ACC112 (cell line): ENCODE measurements around the gene AMTN.
"Not testable (repeated sequence)": the region's sequence is repeated elsewhere in the genome, so short reads cannot be mapped to it uniquely, and the experiment has no call there.

ENCODE experiments used
- H2AFZ ChIP-seq: fragments of 200-600 bp; sonication (generic); one replicate; pipeline ENCODE4 v1.6.0; 2017; ENCODE audit warnings: antibody characterized with exemption, low read length; ENCODE audit not compliant: unreplicated experiment
- H3K27ac ChIP-seq: fragments of 200-600 bp; sonication (generic); 2 replicates; pipeline ENCODE4 v1.5.1; 2014; ENCODE audit warnings: low read depth, mild to moderate bottlenecking, antibody characterized with exemption, low read length, moderate library complexity
- H3K27me3 ChIP-seq: fragments of 200-600 bp; sonication (generic); 2 replicates; pipeline ENCODE4 v1.6.1; 2014; ENCODE audit warnings: mild to moderate bottlenecking, antibody characterized with exemption, low read length, moderate library complexity, mixed read lengths; ENCODE audit not compliant: insufficient read depth
- H3K36me3 ChIP-seq: fragments of 200-600 bp; sonication (generic); 2 replicates; pipeline ENCODE4 v1.6.1; 2016; ENCODE audit warnings: mild to moderate bottlenecking, antibody characterized with exemption, low read length, moderate library complexity, mixed read lengths; ENCODE audit not compliant: insufficient read depth
- H3K4me1 ChIP-seq: fragments of 200-600 bp; sonication (generic); one replicate; pipeline ENCODE4 v1.6.1; 2016; ENCODE audit warnings: low read length, mixed read lengths; ENCODE audit not compliant: insufficient read depth, unreplicated experiment, control insufficient read depth
- H3K4me3 ChIP-seq: fragments of 200-600 bp; sonication (generic); 2 replicates; pipeline ENCODE4 v1.5.1; 2014; ENCODE audit warnings: mild to moderate bottlenecking, low read depth, low read length
- H3K79me2 ChIP-seq: fragments of 200-600 bp; sonication (generic); one replicate; pipeline ENCODE4 v1.6.0; 2016; ENCODE audit warnings: low read length; ENCODE audit not compliant: control insufficient read depth, unreplicated experiment, insufficient read depth

AMTN gene

GRCh38 chr4:70515367-70516250 lies 2.8 kb upstream of the AMTN start:
- H3K79me2 ChIP-seq = no peaks in the 10 kb centered on the region
- no peaks in the 10 kb centered on the region for H3K4me1 ChIP-seq
- H3K36me3 ChIP-seq = no peaks in the 10 kb centered on the region
- peaks cover 26% of the 10 kb centered on the region for H3K27me3 ChIP-seq
- no peak overlapping the region for H3K27ac ChIP-seq
- no peak overlapping the region for H2AFZ ChIP-seq
- no peak overlapping the region for H3K4me3 ChIP-seq

DNA sequence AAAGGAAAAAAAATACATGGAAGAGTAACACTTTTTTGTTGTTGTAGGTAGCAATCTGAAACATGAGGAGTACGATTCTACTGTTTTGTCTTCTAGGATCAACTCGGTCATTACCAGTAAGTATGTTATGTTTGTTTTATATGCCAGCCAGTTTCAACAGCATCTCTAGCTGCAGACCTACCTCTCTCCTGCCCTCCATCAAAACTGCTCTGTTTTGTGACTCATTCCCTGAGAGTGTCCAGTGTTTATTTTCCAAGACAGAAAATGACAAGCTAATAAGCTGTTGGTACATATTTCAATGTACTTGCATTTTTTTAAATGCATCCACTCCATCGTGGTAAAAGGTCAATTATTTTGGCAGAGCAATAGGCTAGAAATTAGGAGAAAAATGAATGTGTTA lies 347 bp downstream of the AMTN start:
- peaks cover 3% of the 10 kb centered on the region for H3K4me1 ChIP-seq
- H3K4me3 ChIP-seq = no peak overlapping the region
- no peaks in the 10 kb centered on the region for H3K36me3 ChIP-seq
- peaks cover 9% of the 10 kb centered on the region; the same call in 1 of the 2 replicates for H3K27me3 ChIP-seq
- H2AFZ ChIP-seq = no peak overlapping the region
- H3K79me2 ChIP-seq = no peaks in the 10 kb centered on the region
- H3K27ac ChIP-seq = no peak overlapping the region

GRCh38 chr4:70522626-70523025 lies 4.3 kb downstream of the AMTN start:
- H3K4me1 ChIP-seq = peaks cover 3% of the 10 kb centered on the region
- no peak overlapping the region for H3K4me3 ChIP-seq
- no peak overlapping the region for H3K27ac ChIP-seq
- no peak overlapping the region for H2AFZ ChIP-seq
- no peaks in the 10 kb centered on the region for H3K79me2 ChIP-seq
- H3K36me3 ChIP-seq = no peaks in the 10 kb centered on the region
- peaks cover 7% of the 10 kb centered on the region; the same call in 1 of the 2 replicates for H3K27me3 ChIP-seq

DNA sequence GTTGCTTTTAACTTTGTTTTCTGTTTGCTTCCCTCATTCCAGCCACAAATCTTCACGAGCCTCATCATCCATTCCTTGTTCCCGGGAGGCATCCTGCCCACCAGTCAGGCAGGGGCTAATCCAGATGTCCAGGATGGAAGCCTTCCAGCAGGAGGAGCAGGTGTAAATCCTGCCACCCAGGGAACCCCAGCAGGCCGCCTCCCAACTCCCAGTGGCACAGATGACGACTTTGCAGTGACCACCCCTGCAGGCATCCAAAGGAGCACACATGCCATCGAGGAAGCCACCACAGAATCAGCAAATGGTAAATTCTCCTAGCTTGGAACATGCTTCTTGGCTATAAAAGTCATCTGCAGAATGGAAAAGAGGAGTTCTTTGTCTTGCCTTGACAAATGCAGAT lies 12.6 kb downstream of the AMTN start:
- Histone ChIP-seq H3K27ac (no peak overlapping the region), H3K27me3 (peaks cover 22% of the 10 kb centered on the region), H3K4me1 (no peaks in the 10 kb centered on the region), H2AFZ (no peak overlapping the region), H3K79me2 (no peaks in the 10 kb centered on the region), H3K36me3 (no peaks in the 10 kb centered on the region), H3K4me3 (no peak overlapping the region)

- H3K79me2 ChIP-seq = no peaks in the 10 kb centered on the region
- H3K4me3 ChIP-seq = no peak overlapping the region
- H3K36me3 ChIP-seq = no peaks in the 10 kb centered on the region
- no peaks in the 10 kb centered on the region for H3K4me1 ChIP-seq
- no peak overlapping the region for H3K27ac ChIP-seq
- H2AFZ ChIP-seq = no peak overlapping the region
- H3K27me3 ChIP-seq = peaks cover 17% of the 10 kb centered on the region
Observed at GRCh38 chr4:70531981-70532380, 13.6 kb downstream of the AMTN start.

GRCh38 chr4:70533211-70533610 lies 14.8 kb downstream of the AMTN start:
- Histone ChIP-seq H3K27me3 (peaks cover 15% of the 10 kb centered on the region; the same call in 1 of the 2 replicates), H3K79me2 (no peaks in the 10 kb centered on the region), H3K4me1 (no peaks in the 10 kb centered on the region), H3K4me3 (no peak overlapping the region), H3K27ac (no peak overlapping the region), H2AFZ (no peak overlapping the region), H3K36me3 (no peaks in the 10 kb centered on the region)

- H2AFZ ChIP-seq = no peak overlapping the region
- H3K79me2 ChIP-seq = no peaks in the 10 kb centered on the region
- H3K36me3 ChIP-seq = no peaks in the 10 kb centered on the region
- no peak overlapping the region for H3K27ac ChIP-seq
- no peak overlapping the region for H3K4me3 ChIP-seq
- no peaks in the 10 kb centered on the region for H3K4me1 ChIP-seq
- H3K27me3 ChIP-seq = peaks cover 15% of the 10 kb centered on the region; the same call in 1 of the 2 replicates
Observed at GRCh38 chr4:70533791-70534190, 15.4 kb downstream of the AMTN start.

DNA sequence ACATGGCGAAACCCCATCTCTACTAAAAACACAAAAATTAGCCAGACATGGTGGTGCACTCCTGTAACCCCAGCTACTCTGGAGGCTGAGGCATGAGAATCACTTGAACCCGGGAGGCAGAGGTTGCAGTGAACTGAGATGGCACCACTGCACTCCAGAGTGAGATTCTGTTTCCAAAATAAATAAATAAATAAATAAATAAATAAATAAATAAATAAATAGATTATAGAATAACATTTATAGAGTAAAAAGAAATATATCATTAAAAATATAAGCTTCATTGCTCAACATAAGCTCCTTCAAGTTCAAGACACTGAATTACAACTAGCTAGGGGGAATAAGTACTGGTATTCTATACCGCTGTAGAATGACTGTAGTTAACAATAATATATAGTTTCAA lies 16.5 kb downstream of the AMTN start:
- H3K27ac ChIP-seq, H2AFZ ChIP-seq, H3K4me3 ChIP-seq, H3K4me1 ChIP-seq, H3K79me2 ChIP-seq, H3K36me3 ChIP-seq: not testable (repeated sequence)
- peaks cover 17% of the 10 kb centered on the region; the same call in 1 of the 2 replicates for H3K27me3 ChIP-seq

- H3K27ac ChIP-seq = no peak overlapping the region
Observed at GRCh38 chr4:70538869-70539268, 20.5 kb downstream of the AMTN start.

DNA sequence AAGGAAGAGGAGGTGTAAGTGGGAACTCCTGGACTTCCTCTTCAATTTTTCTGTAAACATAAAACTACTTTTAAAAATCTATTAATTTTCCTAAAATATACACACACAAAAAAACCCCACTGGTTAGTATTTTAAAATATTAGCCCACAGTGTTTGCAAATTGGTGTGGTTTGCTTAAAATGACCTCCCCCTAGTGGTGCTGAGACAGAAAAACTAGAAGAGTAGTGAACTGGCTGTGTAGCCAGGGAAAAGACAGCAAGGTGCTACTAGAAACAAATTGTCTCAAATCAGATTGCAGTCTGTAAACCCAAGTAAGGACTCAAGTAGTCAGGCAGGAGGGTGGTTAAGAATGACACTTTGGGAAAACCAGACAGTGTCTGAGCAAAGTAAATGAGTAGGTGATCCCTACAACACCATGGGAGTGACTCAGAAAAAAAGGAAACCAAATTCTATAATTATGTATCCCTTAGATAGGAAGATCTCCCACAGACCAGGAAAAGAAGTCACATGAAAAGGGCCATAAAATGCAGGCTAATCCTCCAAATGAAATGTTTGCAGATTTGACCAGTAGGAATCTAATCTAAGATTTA lies 26.0 kb downstream of the AMTN start:
- Histone ChIP-seq H3K4me1 (no peaks in the 10 kb centered on the region), H3K27ac (no peak overlapping the region), H3K4me3 (no peak overlapping the region), H3K79me2 (no peaks in the 10 kb centered on the region), H2AFZ (no peak overlapping the region), H3K27me3 (peaks cover 25% of the 10 kb centered on the region), H3K36me3 (no peaks in the 10 kb centered on the region)

More at GRCh38 chr4:70538869-70539268, 20.5 kb downstream of the AMTN start:
- Histone ChIP-seq H3K36me3 (no peaks in the 10 kb centered on the region), H2AFZ (no peak overlapping the region), H3K79me2 (no peaks in the 10 kb centered on the region), H3K27me3 (peaks cover 9% of the 10 kb centered on the region; the same call in 1 of the 2 replicates), H3K4me3 (no peak overlapping the region), H3K4me1 (no peaks in the 10 kb centered on the region)

GRCh38 chr4:70556856-70557255 lies 38.5 kb downstream of the AMTN start:
- no peaks in the 10 kb centered on the region for H3K79me2 ChIP-seq
- H3K27ac ChIP-seq = no peak overlapping the region
- H2AFZ ChIP-seq = no peak overlapping the region
- no peaks in the 10 kb centered on the region for H3K36me3 ChIP-seq
- peaks cover 13% of the 10 kb centered on the region for H3K4me1 ChIP-seq
- peaks cover 9% of the 10 kb centered on the region; the same call in 1 of the 2 replicates for H3K27me3 ChIP-seq
- H3K4me3 ChIP-seq = no peak overlapping the region
